Prostate gland (tissue), 2 donors: ENCODE data around the gene CAPN5.

Source experiments
- CTCF ChIP-seq, 4 experiments: fragments of 200-600 bp in 2 of 4; fragments of 450-650 bp in 2 of 4; sonication (generic) in 2 of 4; IDR thresholded peaks; 1 replicate in 3 of 4; 2 replicates in 1 of 4; pipeline ENCODE4 v1.5.1; 2016 to 2019; ENCODE audit warnings: antibody characterized with exemption in 4 of 4, mild to moderate bottlenecking in 2 of 4, moderate library complexity in 2 of 4
- POLR2A ChIP-seq: fragments of 450-650 bp; IDR thresholded peaks from one replicate; pipeline ENCODE4 v1.6.1; 2016; ENCODE audit warnings: antibody characterized with exemption, mild to moderate bottlenecking
- POLR2AphosphoS5 ChIP-seq: sonication (generic); formaldehyde crosslinking; IDR thresholded peaks from one replicate; pipeline ENCODE4 v1.6.1; 2017; ENCODE audit warnings: antibody characterized with exemption

DNA sequence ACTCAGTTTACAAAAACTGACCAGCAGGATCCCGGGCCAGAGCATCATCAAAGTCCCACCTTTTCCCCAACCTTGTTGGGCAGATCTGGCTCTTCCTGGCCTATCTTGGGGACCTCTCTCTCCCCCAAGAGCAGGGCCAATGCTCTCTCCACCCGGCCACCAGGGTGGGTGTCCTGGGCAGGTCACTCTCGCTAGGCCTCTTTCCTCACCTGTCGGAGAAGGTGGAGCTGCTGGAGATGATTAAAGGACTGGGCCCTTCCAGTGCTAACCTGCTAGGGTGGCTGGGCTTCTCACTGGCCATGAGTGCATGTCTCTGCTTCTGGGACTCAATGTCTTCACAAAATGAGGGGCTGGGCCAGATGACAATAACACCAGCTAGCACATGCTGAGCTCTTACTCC lies 2.9 kb upstream of the CAPN5 start:
- TF ChIP-seq CTCF (IDR thresholded peaks at IDR 0.05) (no peak), POLR2AphosphoS5 (no peak), POLR2A (no peak)
